ENCODE data around the gene DLG2. TPM values are rescaled to one million over a fixed set of nuclear protein-coding genes. Genes with fewer than 3 reads are reported as not detected.

Gene DLG2
- total and polyA plus RNA-seq, 9 of the 15 experiments (the other 6 are each of a cell fraction or from before 2014, with no cell fraction given) = 0.52 to 1.6 (median 0.95) TPM

- H3K4me1 ChIP-seq (replicated peaks in 1 of 2; ENCODE audit: control insufficient read depth in 2 of 2, insufficient read depth in 2 of 2, low read length in 2 of 2) = no peaks in the 10 kb centered on the region
- no peak overlapping the region for H2AFZ ChIP-seq (ENCODE audit: low read depth, low read length)
- no peaks in the 10 kb centered on the region for H3K27me3 ChIP-seq (ENCODE audit: control insufficient read depth in 2 of 2, insufficient read depth in 2 of 2, low read length in 2 of 2)
- BruUV-seq (replicated peaks) = no TSS peak
- H3K79me2 ChIP-seq (ENCODE audit: control insufficient read depth, insufficient read depth, low read length) = no peaks in the 10 kb centered on the region
- no peaks in the 10 kb centered on the region for H3K9me1 ChIP-seq (ENCODE audit: control insufficient read depth, insufficient read depth, low read length)
- DNase-seq (ENCODE audit: extremely low read depth in 1 of 4, low spot score in 3 of 4) (no peak), ATAC-seq (no peak), FAIRE-seq (no peak)
- H3K36me3 ChIP-seq (ENCODE audit: control insufficient read depth, insufficient read depth, low read length) = no peaks in the 10 kb centered on the region
- 0% methylated on average over 3 of the region's 3 CpGs for WGBS (ENCODE audit: insufficient coverage, low coverage, missing lambda C conversion rate)
- H4K20me1 ChIP-seq (replicated peaks; ENCODE audit: control insufficient read depth, insufficient read depth, low read length) = no peaks in the 10 kb centered on the region
- H3K27ac ChIP-seq (ENCODE audit: extremely low read depth, low read depth, low read length) = no peak overlapping the region
- H3K4me3 ChIP-seq = no peak overlapping the region
- ChIA-PET CTCF (ENCODE audit: low intra/inter-chr PET ratio) (no interaction called here), POLR2A (no interaction called here)
- in situ Hi-C loops (cut with MboI) = no loop called here
- intact Hi-C loops (cut with micrococcal nuclease) = no loop called here
- no peaks in the 10 kb centered on the region for H3K9me3 ChIP-seq (replicated peaks; ENCODE audit: control insufficient read depth, insufficient read depth, low read depth, low read length)
- H3K9ac ChIP-seq (ENCODE audit: insufficient read depth in 1 of 2, low read depth in 2 of 2, low read length in 2 of 2) = no peak overlapping the region
- no peak overlapping the region for H3K4me2 ChIP-seq (ENCODE audit: insufficient read depth, low read length)
- no peak for TF ChIP-seq CBX1 (IDR thresholded peaks at IDR 0.05; ENCODE audit: low read depth)
- TF ChIP-seq U2AF1 (optimal IDR thresholded peaks at IDR 0.05; ENCODE audit: low read depth, low read length) = no peak
- no peak for TF ChIP-seq RBM25 (IDR thresholded peaks at IDR 0.05; ENCODE audit: low read depth, low read length, severe bottlenecking)
- no peak for TF ChIP-seq U2AF2 (optimal IDR thresholded peaks at IDR 0.05; ENCODE audit: low read depth, low read length)
- TF ChIP-seq COPS2 (conservative IDR thresholded peaks at IDR 0.05) = no peak
- no peak for TF ChIP-seq ZNF318 (IDR thresholded peaks at IDR 0.05; ENCODE audit: borderline replicate concordance in 1 of 2, low read depth in 1 of 2)
- TF ChIP-seq CUX1 (CRISPR knock-in tag; IDR thresholded peaks at IDR 0.05) = no peak
- no peak for TF ChIP-seq POLR2H (tag; IDR thresholded peaks at IDR 0.05; ENCODE audit: low read depth)
Observed at GRCh38 chr11:83611600-83611999, 2015.5 kb downstream of the DLG2 start.

Measured in K562 (cell line).